ENCODE data around the gene RHOD. TPM values are rescaled to one million over a fixed set of nuclear protein-coding genes. Genes with fewer than 3 reads are reported as not detected.

The RHOD gene
- total and polyA plus RNA-seq, 2 donors from 2014 or later, result 20.9 to 50.2 TPM

DNA sequence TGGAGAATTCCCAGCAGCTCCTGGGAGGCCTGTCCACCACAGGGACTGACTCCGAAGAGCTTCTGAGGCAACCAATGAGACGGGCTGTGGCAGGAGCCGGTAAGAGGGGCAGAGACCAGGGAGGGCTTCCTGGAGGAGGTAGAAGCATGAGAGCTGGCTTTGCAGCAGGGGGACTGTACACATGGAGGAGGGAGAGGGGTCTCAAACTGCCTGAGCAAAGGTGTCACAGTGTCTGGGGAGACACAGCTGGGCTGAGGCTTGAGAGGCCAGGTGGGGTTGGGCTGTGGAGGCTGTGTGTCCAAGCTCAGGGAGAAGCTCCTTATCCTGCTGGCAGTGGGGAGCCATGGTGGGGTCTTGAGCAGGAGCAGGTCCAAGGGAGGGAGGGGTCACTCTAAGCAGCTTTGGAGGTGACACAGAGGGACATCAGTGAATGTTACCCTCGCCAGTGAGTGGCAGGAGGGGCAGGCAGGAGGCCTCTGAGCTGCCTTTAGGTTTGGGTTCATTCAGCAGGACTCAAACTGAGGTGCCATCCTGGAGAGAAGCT lies 4.6 kb upstream of the RHOD start:
- Histone ChIP-seq H3K4me1 (ENCODE audit: control insufficient read depth in 2 of 3, insufficient read depth in 2 of 3, low read depth in 1 of 3, low read length in 3 of 3) (peaks cover 2 to 14% (median 5%) of the 10 kb centered on the region in 3 donors), H3K4me3 (ENCODE audit: low read length in 3 of 3) (no peak overlapping the region), H3K27ac (ENCODE audit: low read depth in 2 of 2, low read length in 2 of 2) (no peak overlapping the region), H3K36me3 (ENCODE audit: control insufficient read depth in 2 of 3, insufficient read depth in 3 of 3, low read length in 3 of 3) (no peaks in the 10 kb centered on the region), H3K9me3 (ENCODE audit: control insufficient read depth in 2 of 3, insufficient read depth in 1 of 3, low read length in 3 of 3) (no peaks in the 10 kb centered on the region), H3K27me3 (ENCODE audit: control insufficient read depth, insufficient read depth, low read length) (no peaks in the 10 kb centered on the region), H3K9ac (ENCODE audit: low read length in 3 of 3) (no peak overlapping the region)
- DNase-seq (no peak), FAIRE-seq (no peak)
- TF ChIP-seq CTCF (IDR thresholded peaks at IDR 0.05; ENCODE audit: borderline replicate concordance, extremely low read depth, insufficient read depth), result no peak
- intact Hi-C loops (cut with DNase I), result no loop called here

- no peak for TF ChIP-seq CTCF (IDR thresholded peaks at IDR 0.05; ENCODE audit: borderline replicate concordance, extremely low read depth, insufficient read depth)
- intact Hi-C loops (cut with DNase I), result no loop called here
- Histone ChIP-seq H3K9me3 (ENCODE audit: control insufficient read depth in 2 of 3, insufficient read depth in 1 of 3, low read length in 3 of 3) (no peaks in the 10 kb centered on the region), H3K36me3 (ENCODE audit: control insufficient read depth in 2 of 3, insufficient read depth in 3 of 3, low read length in 3 of 3) (no peaks in the 10 kb centered on the region), H3K27ac (ENCODE audit: low read depth in 2 of 2, low read length in 2 of 2) (no peak overlapping the region), H3K4me3 (ENCODE audit: low read length in 3 of 3) (no peak overlapping the region), H3K27me3 (ENCODE audit: control insufficient read depth, insufficient read depth, low read length) (no peaks in the 10 kb centered on the region), H3K4me1 (ENCODE audit: control insufficient read depth in 2 of 3, insufficient read depth in 2 of 3, low read depth in 1 of 3, low read length in 3 of 3) (peaks cover 2 to 20% (median 10%) of the 10 kb centered on the region in 3 donors), H3K9ac (ENCODE audit: low read length in 3 of 3) (no peak overlapping the region)
- FAIRE-seq, result no peak
- DNase-seq, result no peak
These were observed 3.8 kb upstream of the RHOD start for GRCh38 chr11:67052891-67053290.

GRCh38 chr11:67053896-67054329 lies 2.7 kb upstream of the RHOD start:
- Histone ChIP-seq H3K27me3 (ENCODE audit: control insufficient read depth, insufficient read depth, low read length) (no peaks in the 10 kb centered on the region), H3K4me1 (ENCODE audit: control insufficient read depth in 2 of 3, insufficient read depth in 2 of 3, low read depth in 1 of 3, low read length in 3 of 3) (peaks cover 2 to 20% (median 10%) of the 10 kb centered on the region in 3 donors), H3K4me3 (ENCODE audit: low read length in 3 of 3) (no peak overlapping the region), H3K36me3 (ENCODE audit: control insufficient read depth in 2 of 3, insufficient read depth in 3 of 3, low read length in 3 of 3) (no peaks in the 10 kb centered on the region), H3K27ac (ENCODE audit: low read depth in 2 of 2, low read length in 2 of 2) (no peak overlapping the region), H3K9ac (ENCODE audit: low read length in 3 of 3) (no peak overlapping the region), H3K9me3 (ENCODE audit: control insufficient read depth in 2 of 3, insufficient read depth in 1 of 3, low read length in 3 of 3) (no peaks in the 10 kb centered on the region)
- FAIRE-seq, result no peak
- peak; percentile 60 for TF ChIP-seq CTCF (IDR thresholded peaks at IDR 0.05; ENCODE audit: borderline replicate concordance, extremely low read depth, insufficient read depth)
- peak in 3 of 5 donors; percentile 58 to 72 (median 65) for DNase-seq
- intact Hi-C loops (cut with DNase I), result no loop called here
